HEK293 (cell line): ENCODE measurements around the gene TBC1D14.

Experiments
- CTCF ChIA-PET: fragments of 350-600 bp; formaldehyde crosslinking; extraction: SDS; loops from one replicate; lab custom pipeline; 2021; ENCODE audit warnings: antibody characterized with exemption; lab: Yijun Ruan, JAX
- POLR2A ChIA-PET: fragments of 300-600 bp; formaldehyde crosslinking; extraction: SDS; loops from one replicate; lab custom pipeline; 2020; ENCODE audit warnings: antibody characterized with exemption, inconsistent platforms; lab: Yijun Ruan, JAX
- H3K27ac ChIP-seq: fragments of 200-500 bp; sonication (Bioruptor generic); 2 replicates; pipeline ENCODE4 v1.5.1; 2014; ENCODE audit warnings: low read depth, low read length, control low read depth, inconsistent platforms; ENCODE audit errors: extremely low read depth
- H3K36me3 ChIP-seq, 2 experiments: fragments of 200-500 bp in 1 of 2; sonication (Bioruptor generic) in 1 of 2; 1 replicate in 1 of 2; 2 replicates in 1 of 2; pipeline ENCODE4 v1.5.1; 2014 to 2017; ENCODE audit warnings: inconsistent platforms in 2 of 2, low read length in 2 of 2; ENCODE audit not compliant: control insufficient read depth in 2 of 2, insufficient read depth in 1 of 2
- H3K4me1 ChIP-seq: fragments of 200-500 bp; sonication (Bioruptor generic); 2 replicates; pipeline ENCODE4 v1.5.1; 2014; ENCODE audit warnings: mild to moderate bottlenecking, low read length, inconsistent platforms; ENCODE audit not compliant: control insufficient read depth, insufficient read depth
- H3K4me3 ChIP-seq: 2 replicates; pipeline ENCODE4 v1.5.1; 2011; ENCODE audit warnings: low read depth, mild to moderate bottlenecking, control low read depth, low read length, moderate library complexity
- H3K9me3 ChIP-seq: fragments of 200-500 bp; sonication (Bioruptor generic); 2 replicates; pipeline ENCODE4 v1.5.1; 2014; ENCODE audit warnings: low read depth, low read length, inconsistent platforms; ENCODE audit not compliant: control insufficient read depth, insufficient read depth
- GLI2 ChIP-seq: fragments of 450-650 bp; formaldehyde crosslinking; IDR thresholded peaks from 2 replicates; pipeline ENCODE4; 2017; ENCODE audit warnings: missing biosample characterization, missing genetic modification characterization, low read depth, borderline replicate concordance
- GLIS1 ChIP-seq: fragments of 450-650 bp; formaldehyde crosslinking; IDR thresholded peaks from 2 replicates; pipeline ENCODE4 v1.5.1; 2016; ENCODE audit warnings: missing biosample characterization, missing genetic modification characterization
- KLF16 ChIP-seq: fragments of 450-650 bp; formaldehyde crosslinking; IDR thresholded peaks from 2 replicates; pipeline ENCODE4 v1.5.1; 2017; ENCODE audit warnings: missing biosample characterization, missing genetic modification characterization
- SCRT2 ChIP-seq: fragments of 450-650 bp; formaldehyde crosslinking; IDR thresholded peaks from 2 replicates; pipeline ENCODE4 v1.5.1; 2016; ENCODE audit warnings: missing biosample characterization, missing genetic modification characterization
- SP7 ChIP-seq: fragments of 450-650 bp; formaldehyde crosslinking; IDR thresholded peaks from 2 replicates; pipeline ENCODE4 v1.5.1; 2016; ENCODE audit warnings: missing biosample characterization, missing genetic modification characterization
- ZNF114 ChIP-seq: fragments of 450-650 bp; formaldehyde crosslinking; IDR thresholded peaks from 2 replicates; pipeline ENCODE4 v1.5.0; 2017; ENCODE audit warnings: missing biosample characterization, missing genetic modification characterization
- ZNF138 ChIP-seq: fragments of 450-650 bp; formaldehyde crosslinking; IDR thresholded peaks from 2 replicates; pipeline ENCODE4 v1.5.1; 2016; ENCODE audit warnings: missing biosample characterization, missing genetic modification characterization, borderline replicate concordance
- ZNF146 ChIP-seq: fragments of 450-650 bp; formaldehyde crosslinking; IDR thresholded peaks from 2 replicates; pipeline ENCODE4 v1.5.1; 2016; ENCODE audit warnings: missing biosample characterization, missing genetic modification characterization
- ZNF223 ChIP-seq: fragments of 450-650 bp; formaldehyde crosslinking; IDR thresholded peaks from 2 replicates; pipeline ENCODE4 v1.5.1; 2016; ENCODE audit warnings: missing biosample characterization, missing genetic modification characterization
- ZNF266 ChIP-seq: fragments of 450-650 bp; formaldehyde crosslinking; IDR thresholded peaks from 2 replicates; pipeline ENCODE4 v1.5.1; 2016; ENCODE audit warnings: missing biosample characterization, missing genetic modification characterization, low read depth
- ZNF350 ChIP-seq: fragments of 450-650 bp; formaldehyde crosslinking; IDR thresholded peaks from 2 replicates; pipeline ENCODE4 v1.5.0; 2017; ENCODE audit warnings: missing biosample characterization, mild to moderate bottlenecking, missing genetic modification characterization
- ZNF473 ChIP-seq: fragments of 450-650 bp; formaldehyde crosslinking; IDR thresholded peaks from 2 replicates; pipeline ENCODE4 v1.5.1; 2017; ENCODE audit warnings: missing biosample characterization, missing genetic modification characterization
- ZNF501 ChIP-seq: fragments of 450-650 bp; formaldehyde crosslinking; IDR thresholded peaks from 2 replicates; pipeline ENCODE4 v1.5.1; 2016; ENCODE audit warnings: missing biosample characterization, missing genetic modification characterization
- ZNF544 ChIP-seq: fragments of 450-650 bp; formaldehyde crosslinking; IDR thresholded peaks from 2 replicates; pipeline ENCODE4 v1.5.0; 2017; ENCODE audit warnings: missing biosample characterization, missing genetic modification characterization
- ZNF548 ChIP-seq: fragments of 450-650 bp; formaldehyde crosslinking; IDR thresholded peaks from 2 replicates; pipeline ENCODE4 v1.5.1; 2016; ENCODE audit warnings: missing biosample characterization, missing genetic modification characterization
- ZNF600 ChIP-seq: fragments of 450-650 bp; formaldehyde crosslinking; IDR thresholded peaks from 2 replicates; pipeline ENCODE4 v1.5.1; 2016; ENCODE audit warnings: missing biosample characterization, missing genetic modification characterization
- ZNF623 ChIP-seq: fragments of 450-650 bp; formaldehyde crosslinking; IDR thresholded peaks from 2 replicates; pipeline ENCODE4 v1.5.1; 2016; ENCODE audit warnings: missing biosample characterization, missing genetic modification characterization
- ZNF639 ChIP-seq: fragments of 450-650 bp; formaldehyde crosslinking; IDR thresholded peaks from 2 replicates; pipeline ENCODE4 v1.5.1; 2016; ENCODE audit warnings: missing biosample characterization, missing genetic modification characterization
- ZNF664 ChIP-seq: fragments of 450-650 bp; formaldehyde crosslinking; IDR thresholded peaks from 2 replicates; pipeline ENCODE4 v1.5.1; 2016; ENCODE audit warnings: missing biosample characterization, missing genetic modification characterization
- ZNF76 ChIP-seq: fragments of 450-650 bp; formaldehyde crosslinking; IDR thresholded peaks from 2 replicates; pipeline ENCODE4; 2016; ENCODE audit warnings: low read depth, missing biosample characterization, missing genetic modification characterization, borderline replicate concordance
- ZNF791 ChIP-seq: fragments of 450-650 bp; formaldehyde crosslinking; IDR thresholded peaks from 2 replicates; pipeline ENCODE4 v1.5.1; 2016; ENCODE audit warnings: missing biosample characterization, missing genetic modification characterization
- ZSCAN5A ChIP-seq: fragments of 450-650 bp; formaldehyde crosslinking; IDR thresholded peaks from 2 replicates; pipeline ENCODE4 v1.5.1; 2016; ENCODE audit warnings: missing biosample characterization, missing genetic modification characterization
- TF ChIP-seq, protein P1 (sequence below): fragments of 450-650 bp; formaldehyde crosslinking; conservative IDR thresholded peaks from 2 replicates; pipeline ENCODE4 v1.5.1; 2016; ENCODE audit warnings: low read depth, missing biosample characterization, missing genetic modification characterization
- TF ChIP-seq, protein P2 (sequence below): fragments of 450-650 bp; IDR thresholded peaks from 2 replicates; pipeline ENCODE4 v1.5.1; 2018; ENCODE audit warnings: missing biosample characterization, mild to moderate bottlenecking, missing genetic modification characterization

TBC1D14 gene

DNA sequence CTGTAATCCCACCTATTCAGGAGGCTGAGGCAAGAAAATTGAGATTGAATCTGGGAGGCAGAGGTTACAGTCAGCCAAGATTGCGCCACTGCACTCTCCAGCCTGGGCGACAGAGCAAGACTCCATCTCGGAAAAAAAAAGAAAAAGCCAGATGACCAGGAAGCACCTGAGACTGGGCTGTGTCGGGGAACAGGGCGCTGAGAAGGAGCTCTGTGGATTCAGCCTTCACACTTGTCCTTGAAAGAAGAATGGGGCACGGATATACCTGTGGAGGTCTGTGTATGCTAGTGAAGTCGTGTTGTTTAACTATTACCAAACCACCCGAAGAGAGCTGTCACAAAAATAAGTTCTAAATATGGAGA lies 94.2 kb downstream of the TBC1D14 start (continued):
- no peak for TF ChIP-seq ZNF548
- TF ChIP-seq, all 188 proteins: peak for 0

- peaks cover 0 to 84% of the 10 kb centered on the region in 2 experiments; a peak in 2 of 3 replicates for H3K36me3 ChIP-seq
- no peaks in the 10 kb centered on the region for H3K4me1 ChIP-seq
- H3K4me3 ChIP-seq, result no peak overlapping the region
- CTCF ChIA-PET, result interaction anchor here (0.7 kb wide), 1 partner anchor 166 kb away, joined by 5 read pairs; no protein-coding TSS in a partner anchor
- no peak overlapping the region for H3K27ac ChIP-seq
- POLR2A ChIA-PET, result interaction anchor here (0.6 kb wide), 1 partner anchor 91 kb away, joined by 3 read pairs; no protein-coding TSS in a partner anchor
- TF ChIP-seq GLI2, result no peak
- TF ChIP-seq ZNF223 (tag by site-specific recombination), result no peak
- TF ChIP-seq SP7 (tag by site-specific recombination), result no peak
- no peak for TF ChIP-seq ZNF623 (tag by site-specific recombination)
- TF ChIP-seq, protein P1, sequence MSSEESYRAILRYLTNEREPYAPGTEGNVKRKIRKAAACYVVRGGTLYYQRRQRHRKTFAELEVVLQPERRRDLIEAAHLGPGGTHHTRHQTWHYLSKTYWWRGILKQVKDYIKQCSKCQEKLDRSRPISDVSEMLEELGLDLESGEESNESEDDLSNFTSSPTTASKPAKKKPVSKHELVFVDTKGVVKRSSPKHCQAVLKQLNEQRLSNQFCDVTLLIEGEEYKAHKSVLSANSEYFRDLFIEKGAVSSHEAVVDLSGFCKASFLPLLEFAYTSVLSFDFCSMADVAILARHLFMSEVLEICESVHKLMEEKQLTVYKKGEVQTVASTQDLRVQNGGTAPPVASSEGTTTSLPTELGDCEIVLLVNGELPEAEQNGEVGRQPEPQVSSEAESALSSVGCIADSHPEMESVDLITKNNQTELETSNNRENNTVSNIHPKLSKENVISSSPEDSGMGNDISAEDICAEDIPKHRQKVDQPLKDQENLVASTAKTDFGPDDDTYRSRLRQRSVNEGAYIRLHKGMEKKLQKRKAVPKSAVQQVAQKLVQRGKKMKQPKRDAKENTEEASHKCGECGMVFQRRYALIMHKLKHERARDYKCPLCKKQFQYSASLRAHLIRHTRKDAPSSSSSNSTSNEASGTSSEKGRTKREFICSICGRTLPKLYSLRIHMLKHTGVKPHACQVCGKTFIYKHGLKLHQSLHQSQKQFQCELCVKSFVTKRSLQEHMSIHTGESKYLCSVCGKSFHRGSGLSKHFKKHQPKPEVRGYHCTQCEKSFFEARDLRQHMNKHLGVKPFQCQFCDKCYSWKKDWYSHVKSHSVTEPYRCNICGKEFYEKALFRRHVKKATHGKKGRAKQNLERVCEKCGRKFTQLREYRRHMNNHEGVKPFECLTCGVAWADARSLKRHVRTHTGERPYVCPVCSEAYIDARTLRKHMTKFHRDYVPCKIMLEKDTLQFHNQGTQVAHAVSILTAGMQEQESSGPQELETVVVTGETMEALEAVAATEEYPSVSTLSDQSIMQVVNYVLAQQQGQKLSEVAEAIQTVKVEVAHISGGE (tag by site-specific recombination), result no peak
- no peak for TF ChIP-seq ZNF791
- TF ChIP-seq ZNF501, result no peak
- TF ChIP-seq, all 188 proteins: peak for 0
- H3K9me3 ChIP-seq, result no peaks in the 10 kb centered on the region
Measured at GRCh38 chr4:7004331-7004730, 94.7 kb downstream of the TBC1D14 start.

DNA sequence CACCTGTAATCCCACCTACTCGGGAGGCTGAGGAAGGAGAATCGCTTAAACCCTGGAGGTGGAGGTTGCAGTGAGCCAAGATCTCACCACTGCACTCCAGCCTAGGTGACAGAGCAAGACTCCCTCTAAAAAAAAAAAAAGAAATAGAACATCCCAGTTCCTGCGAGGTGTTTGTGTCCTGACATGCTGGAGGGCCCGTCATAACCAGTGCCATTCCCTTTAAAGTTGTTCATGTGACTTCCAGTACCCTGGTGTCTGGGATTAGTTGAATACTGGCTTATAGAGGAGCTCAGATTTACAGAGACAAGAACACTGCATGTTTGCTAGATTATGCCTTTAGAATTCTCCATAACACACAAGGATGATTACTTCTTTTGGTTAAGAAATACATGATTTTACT lies 95.9 kb downstream of the TBC1D14 start:
- H3K27ac ChIP-seq, result no peak overlapping the region
- ChIA-PET POLR2A (no interaction called here), CTCF (no interaction called here)

More for the DNA sequence above, 95.9 kb downstream of the TBC1D14 start:
- TF ChIP-seq ZNF639 (tag by site-specific recombination), result no peak
- TF ChIP-seq ZNF664 (tag by site-specific recombination), result no peak
- TF ChIP-seq ZNF548, result no peak
- TF ChIP-seq ZNF138, result no peak
- no peak for TF ChIP-seq ZNF544 (tag by site-specific recombination)
- TF ChIP-seq KLF16, result no peak
- TF ChIP-seq ZNF114 (tag by site-specific recombination), result no peak
- TF ChIP-seq ZNF350, result no peak
- no peak for TF ChIP-seq SCRT2 (tag by site-specific recombination)
- no peak for TF ChIP-seq ZNF266 (tag by site-specific recombination)
- TF ChIP-seq ZNF600, result no peak
- no peak for TF ChIP-seq ZNF473 (tag by site-specific recombination)
- TF ChIP-seq ZSCAN5A, result no peak
- TF ChIP-seq, protein P2, sequence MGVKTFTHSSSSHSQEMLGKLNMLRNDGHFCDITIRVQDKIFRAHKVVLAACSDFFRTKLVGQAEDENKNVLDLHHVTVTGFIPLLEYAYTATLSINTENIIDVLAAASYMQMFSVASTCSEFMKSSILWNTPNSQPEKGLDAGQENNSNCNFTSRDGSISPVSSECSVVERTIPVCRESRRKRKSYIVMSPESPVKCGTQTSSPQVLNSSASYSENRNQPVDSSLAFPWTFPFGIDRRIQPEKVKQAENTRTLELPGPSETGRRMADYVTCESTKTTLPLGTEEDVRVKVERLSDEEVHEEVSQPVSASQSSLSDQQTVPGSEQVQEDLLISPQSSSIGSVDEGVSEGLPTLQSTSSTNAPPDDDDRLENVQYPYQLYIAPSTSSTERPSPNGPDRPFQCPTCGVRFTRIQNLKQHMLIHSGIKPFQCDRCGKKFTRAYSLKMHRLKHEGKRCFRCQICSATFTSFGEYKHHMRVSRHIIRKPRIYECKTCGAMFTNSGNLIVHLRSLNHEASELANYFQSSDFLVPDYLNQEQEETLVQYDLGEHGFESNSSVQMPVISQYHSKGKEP (tag by site-specific recombination), result no peak
- TF ChIP-seq GLIS1 (tag by site-specific recombination), result no peak
- no peak for TF ChIP-seq ZNF76 (tag by site-specific recombination)
- TF ChIP-seq ZNF146 (tag by site-specific recombination), result no peak
- H3K36me3 ChIP-seq, result peaks cover 0 to 84% of the 10 kb centered on the region in 2 experiments; a peak in 2 of 3 replicates
- H3K4me1 ChIP-seq, result no peaks in the 10 kb centered on the region
- H3K4me3 ChIP-seq, result no peak overlapping the region
- no peaks in the 10 kb centered on the region for H3K9me3 ChIP-seq
